MM.1S (cell line): Measurements from ENCODE around the gene TMEM80.

ENCODE experiments used
- DNase-seq: peaks from one replicate; pipeline ENCODE4 v3.0.0-alpha.2; 2015
- H2AFZ ChIP-seq: fragments of 300-600 bp; sonication (generic); 2 replicates; pipeline ENCODE4 v1.6.0; 2016; ENCODE audit warnings: antibody characterized with exemption, low read length
- H3F3A ChIP-seq: fragments of 300-600 bp; sonication (generic); 2 replicates; pipeline ENCODE4 v1.6.1; 2016; ENCODE audit warnings: mild to moderate bottlenecking, antibody characterized with exemption, low read length, moderate library complexity, mixed read lengths; ENCODE audit not compliant: insufficient read depth
- H3K27ac ChIP-seq: fragments of 300-600 bp; sonication (generic); 2 replicates; pipeline ENCODE4 v1.5.1; 2016; ENCODE audit warnings: mild to moderate bottlenecking, low read length
- H3K27me3 ChIP-seq: fragments of 300-600 bp; sonication (generic); replicated peaks from 2 replicates; pipeline ENCODE4 v1.6.0; 2016; ENCODE audit warnings: low read length; ENCODE audit not compliant: insufficient read depth
- H3K36me3 ChIP-seq: fragments of 300-600 bp; sonication (generic); replicated peaks from 2 replicates; pipeline ENCODE4 v1.6.1; 2016; ENCODE audit warnings: mild to moderate bottlenecking, low read length, mixed read lengths; ENCODE audit not compliant: insufficient read depth
- H3K4me1 ChIP-seq: fragments of 300-600 bp; sonication (generic); 2 replicates; pipeline ENCODE4 v1.6.1; 2016; ENCODE audit warnings: low read length, mixed read lengths
- H3K4me2 ChIP-seq: fragments of 300-600 bp; sonication (generic); 2 replicates; pipeline ENCODE4 v1.6.0; 2016; ENCODE audit warnings: low read depth, low read length
- H3K4me3 ChIP-seq: fragments of 300-600 bp; sonication (generic); 2 replicates; pipeline ENCODE4 v1.5.1; 2016; ENCODE audit warnings: low read length, mixed read lengths
- H3K79me2 ChIP-seq: fragments of 300-600 bp; sonication (generic); 2 replicates; pipeline ENCODE4 v1.6.1; 2016; ENCODE audit warnings: mixed run types, low read length, mixed read lengths
- H3K9ac ChIP-seq: fragments of 300-600 bp; sonication (generic); 2 replicates; pipeline ENCODE4 v1.6.1; 2016; ENCODE audit warnings: low read length, mixed read lengths
- H3K9me2 ChIP-seq: fragments of 300-600 bp; sonication (generic); replicated peaks from 2 replicates; pipeline ENCODE4 v1.6.1; 2016; ENCODE audit warnings: mild to moderate bottlenecking, low read length, mixed read lengths; ENCODE audit not compliant: insufficient read depth
- H3K9me3 ChIP-seq: fragments of 300-600 bp; sonication (generic); replicated peaks from 2 replicates; pipeline ENCODE4 v1.6.1; 2016; ENCODE audit warnings: mild to moderate bottlenecking, low read length, mixed read lengths; ENCODE audit not compliant: insufficient read depth
- H4K20me1 ChIP-seq: fragments of 300-600 bp; sonication (generic); 2 replicates; pipeline ENCODE4 v1.6.1; 2016; ENCODE audit warnings: mild to moderate bottlenecking, low read length, moderate library complexity, mixed read lengths; ENCODE audit not compliant: insufficient read depth
- EZH2 ChIP-seq: fragments of 300-600 bp; sonication (generic); optimal IDR thresholded peaks from 2 replicates; pipeline ENCODE3; 2017; ENCODE audit warnings: low read depth, mild to moderate bottlenecking, antibody characterized with exemption, low read length, mixed read lengths
- EZH2phosphoT487 ChIP-seq: fragments of 300-600 bp; sonication (generic); IDR thresholded peaks from 2 replicates; pipeline ENCODE4 v1.6.1; 2018; ENCODE audit warnings: antibody characterized with exemption, low read length
- TF ChIP-seq, protein P1 (sequence below): fragments of 300-600 bp; sonication (generic); IDR thresholded peaks from 2 replicates; pipeline ENCODE4 v1.5.1; 2016; ENCODE audit warnings: antibody characterized with exemption, low read length, mixed read lengths

TMEM80 gene

DNA sequence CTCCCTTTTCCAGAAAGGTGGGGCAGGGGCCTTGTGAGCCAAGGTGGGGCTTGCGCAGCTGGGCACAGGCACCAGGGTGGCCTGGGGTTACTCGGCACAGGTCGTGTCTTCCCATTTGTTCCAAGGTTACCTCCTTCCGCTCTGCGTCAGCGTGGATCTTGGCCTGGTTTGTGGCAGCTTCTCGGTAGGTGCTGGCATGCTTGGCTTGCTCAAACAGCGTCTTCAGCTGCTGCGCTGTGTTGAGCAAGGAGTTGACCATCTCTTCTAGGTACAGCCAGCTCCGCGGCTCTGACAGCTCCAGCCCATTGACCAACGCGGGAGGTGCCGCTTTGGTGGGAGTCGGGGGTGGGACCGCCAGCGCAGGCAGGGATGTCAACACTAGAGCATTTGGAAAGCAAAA is 21.2 kb upstream of the TMEM80 start:
- no peaks in the 10 kb centered on the region for H3F3A ChIP-seq
- no peak overlapping the region for H3K27ac ChIP-seq
- no peaks in the 10 kb centered on the region for H3K9me3 ChIP-seq
- no peaks in the 10 kb centered on the region for H3K79me2 ChIP-seq
- no peak overlapping the region for H3K9ac ChIP-seq
- no peaks in the 10 kb centered on the region for H3K4me1 ChIP-seq
- H3K27me3 ChIP-seq, result no peaks in the 10 kb centered on the region
- H3K36me3 ChIP-seq, result no peaks in the 10 kb centered on the region; the same call in 1 of the 2 replicates
- no peaks in the 10 kb centered on the region for H3K9me2 ChIP-seq
- TF ChIP-seq EZH2phosphoT487, result no peak
- TF ChIP-seq, protein P1, sequence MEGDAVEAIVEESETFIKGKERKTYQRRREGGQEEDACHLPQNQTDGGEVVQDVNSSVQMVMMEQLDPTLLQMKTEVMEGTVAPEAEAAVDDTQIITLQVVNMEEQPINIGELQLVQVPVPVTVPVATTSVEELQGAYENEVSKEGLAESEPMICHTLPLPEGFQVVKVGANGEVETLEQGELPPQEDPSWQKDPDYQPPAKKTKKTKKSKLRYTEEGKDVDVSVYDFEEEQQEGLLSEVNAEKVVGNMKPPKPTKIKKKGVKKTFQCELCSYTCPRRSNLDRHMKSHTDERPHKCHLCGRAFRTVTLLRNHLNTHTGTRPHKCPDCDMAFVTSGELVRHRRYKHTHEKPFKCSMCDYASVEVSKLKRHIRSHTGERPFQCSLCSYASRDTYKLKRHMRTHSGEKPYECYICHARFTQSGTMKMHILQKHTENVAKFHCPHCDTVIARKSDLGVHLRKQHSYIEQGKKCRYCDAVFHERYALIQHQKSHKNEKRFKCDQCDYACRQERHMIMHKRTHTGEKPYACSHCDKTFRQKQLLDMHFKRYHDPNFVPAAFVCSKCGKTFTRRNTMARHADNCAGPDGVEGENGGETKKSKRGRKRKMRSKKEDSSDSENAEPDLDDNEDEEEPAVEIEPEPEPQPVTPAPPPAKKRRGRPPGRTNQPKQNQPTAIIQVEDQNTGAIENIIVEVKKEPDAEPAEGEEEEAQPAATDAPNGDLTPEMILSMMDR, result no peak
- TF ChIP-seq EZH2, result no peak
- no peak overlapping the region for H2AFZ ChIP-seq
- H3K4me2 ChIP-seq, result no peak overlapping the region
- no peak for DNase-seq
- H4K20me1 ChIP-seq, result no peaks in the 10 kb centered on the region
- no peak overlapping the region for H3K4me3 ChIP-seq

DNA sequence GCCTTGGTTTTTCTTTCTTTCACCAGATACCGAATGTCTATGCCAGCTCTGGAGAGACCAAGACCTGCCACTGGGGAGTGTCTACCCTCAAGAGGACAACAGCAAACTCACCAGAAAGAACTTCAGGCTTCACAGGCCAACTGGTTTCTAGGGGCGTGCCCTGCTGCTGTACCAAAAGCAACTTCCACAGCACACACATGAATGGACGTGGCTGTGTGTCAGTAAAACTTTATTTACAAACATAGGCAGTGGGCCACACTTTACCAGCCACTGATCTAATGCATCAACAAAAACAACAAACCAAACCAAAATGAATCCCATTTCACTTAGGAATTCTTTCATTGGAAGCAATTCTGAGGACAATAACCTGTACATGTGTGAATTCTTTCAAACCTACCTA is 17.3 kb upstream of the TMEM80 start:
- Histone ChIP-seq H4K20me1 (no peaks in the 10 kb centered on the region), H3K9ac (no peak overlapping the region), H3K4me2 (no peak overlapping the region), H3K27me3 (no peaks in the 10 kb centered on the region), H3F3A (no peaks in the 10 kb centered on the region), H3K27ac (no peak overlapping the region), H3K9me3 (no peaks in the 10 kb centered on the region), H3K4me1 (no peaks in the 10 kb centered on the region), H3K79me2 (no peaks in the 10 kb centered on the region), H3K36me3 (no peaks in the 10 kb centered on the region; the same call in 1 of the 2 replicates), H3K9me2 (no peaks in the 10 kb centered on the region), H2AFZ (no peak overlapping the region), H3K4me3 (no peak overlapping the region)
- TF ChIP-seq EZH2 (no peak), EZH2phosphoT487 (no peak)
- TF ChIP-seq, protein P1, result no peak
- no peak for DNase-seq

DNA sequence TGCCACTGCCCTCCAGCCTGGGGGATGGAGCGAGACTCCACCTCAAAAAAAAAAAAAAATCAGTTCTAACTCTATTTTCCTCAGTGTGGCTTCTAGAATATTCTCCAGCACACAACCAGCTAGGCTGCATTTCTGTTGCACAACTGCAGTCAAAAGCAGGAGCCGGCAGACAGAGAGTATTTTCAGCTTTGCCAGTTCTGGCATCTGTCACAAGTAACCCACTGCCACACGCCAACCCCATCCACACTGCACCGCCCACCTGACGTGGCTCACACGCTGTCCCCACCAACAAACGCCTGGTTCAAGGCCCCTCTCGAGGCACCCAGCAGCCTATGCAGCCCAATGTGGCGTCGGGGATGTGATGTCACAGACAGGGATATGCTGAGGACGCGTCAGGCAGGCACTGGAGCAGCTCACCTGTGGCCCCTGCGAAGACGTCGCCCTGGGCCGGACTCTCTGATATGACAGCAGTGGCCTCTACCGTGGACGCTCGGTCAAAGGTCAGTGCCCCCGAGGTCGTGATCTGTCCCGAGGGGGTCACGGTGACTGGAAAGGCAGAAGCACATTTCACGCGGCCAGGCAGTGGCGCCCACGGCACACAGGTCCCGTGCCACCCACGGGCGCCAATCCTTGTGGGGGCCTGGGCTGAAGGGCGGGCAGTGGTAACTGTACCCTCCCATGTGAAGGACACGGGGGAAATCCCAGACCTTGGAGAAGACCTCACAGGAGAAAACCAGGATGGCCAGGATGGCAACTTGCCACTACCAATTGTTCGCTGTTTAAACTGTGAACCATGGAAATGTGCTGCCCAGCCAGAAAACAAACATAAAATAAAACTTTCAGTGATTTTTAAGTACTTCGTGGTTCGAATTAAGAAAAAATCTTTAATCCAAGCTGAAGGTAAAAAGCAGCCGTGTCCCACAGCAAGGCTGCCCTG is 16.1 kb upstream of the TMEM80 start:
- no peak overlapping the region for H3K9ac ChIP-seq
- H2AFZ ChIP-seq, result no peak overlapping the region
- no peaks in the 10 kb centered on the region for H4K20me1 ChIP-seq
- no peaks in the 10 kb centered on the region for H3K9me2 ChIP-seq
- no peaks in the 10 kb centered on the region for H3F3A ChIP-seq
- H3K79me2 ChIP-seq, result no peaks in the 10 kb centered on the region
- no peaks in the 10 kb centered on the region for H3K9me3 ChIP-seq
- H3K36me3 ChIP-seq, result peaks cover 5% of the 10 kb centered on the region
- no peaks in the 10 kb centered on the region for H3K27me3 ChIP-seq
- no peaks in the 10 kb centered on the region for H3K4me1 ChIP-seq
- no peak for TF ChIP-seq EZH2phosphoT487
- no peak overlapping the region for H3K4me2 ChIP-seq
- H3K4me3 ChIP-seq, result no peak overlapping the region
- no peak for DNase-seq
- H3K27ac ChIP-seq, result no peak overlapping the region

GRCh38 chr11:680476-680875 is 15.1 kb upstream of the TMEM80 start:
- Histone ChIP-seq H3K27me3 (no peaks in the 10 kb centered on the region), H3K79me2 (no peaks in the 10 kb centered on the region), H3F3A (no peaks in the 10 kb centered on the region), H3K9me3 (no peaks in the 10 kb centered on the region), H3K9me2 (no peaks in the 10 kb centered on the region), H3K27ac (no peak overlapping the region), H3K4me1 (no peaks in the 10 kb centered on the region), H3K4me3 (no peak overlapping the region), H3K4me2 (no peak overlapping the region), H3K36me3 (peaks cover 5% of the 10 kb centered on the region), H3K9ac (no peak overlapping the region), H2AFZ (no peak overlapping the region), H4K20me1 (no peaks in the 10 kb centered on the region)
- DNase-seq, result no peak
- TF ChIP-seq EZH2, result no peak
- no peak for TF ChIP-seq EZH2phosphoT487
- TF ChIP-seq, protein P1, result no peak
